HG02840 (cell line): ENCODE measurements around the gene PCGF2.
"Not testable (repeated sequence)": the region's sequence is repeated elsewhere in the genome, so short reads cannot be mapped to it uniquely, and the experiment has no call there.

Experiments used
- ATAC-seq: cut with Tn5 transposase; IDR thresholded peaks from one replicate; pipeline ENCODE4 v1.9.1; 2021; ENCODE audit warnings: mild to moderate bottlenecking, moderate library complexity, moderate number of reproducible peaks; ENCODE audit not compliant: unreplicated experiment, low FRiP score

The PCGF2 gene

GRCh38 chr17:38738007-38738662 lies 10.0 kb downstream of the PCGF2 start:
- ATAC-seq = no peak

DNA sequence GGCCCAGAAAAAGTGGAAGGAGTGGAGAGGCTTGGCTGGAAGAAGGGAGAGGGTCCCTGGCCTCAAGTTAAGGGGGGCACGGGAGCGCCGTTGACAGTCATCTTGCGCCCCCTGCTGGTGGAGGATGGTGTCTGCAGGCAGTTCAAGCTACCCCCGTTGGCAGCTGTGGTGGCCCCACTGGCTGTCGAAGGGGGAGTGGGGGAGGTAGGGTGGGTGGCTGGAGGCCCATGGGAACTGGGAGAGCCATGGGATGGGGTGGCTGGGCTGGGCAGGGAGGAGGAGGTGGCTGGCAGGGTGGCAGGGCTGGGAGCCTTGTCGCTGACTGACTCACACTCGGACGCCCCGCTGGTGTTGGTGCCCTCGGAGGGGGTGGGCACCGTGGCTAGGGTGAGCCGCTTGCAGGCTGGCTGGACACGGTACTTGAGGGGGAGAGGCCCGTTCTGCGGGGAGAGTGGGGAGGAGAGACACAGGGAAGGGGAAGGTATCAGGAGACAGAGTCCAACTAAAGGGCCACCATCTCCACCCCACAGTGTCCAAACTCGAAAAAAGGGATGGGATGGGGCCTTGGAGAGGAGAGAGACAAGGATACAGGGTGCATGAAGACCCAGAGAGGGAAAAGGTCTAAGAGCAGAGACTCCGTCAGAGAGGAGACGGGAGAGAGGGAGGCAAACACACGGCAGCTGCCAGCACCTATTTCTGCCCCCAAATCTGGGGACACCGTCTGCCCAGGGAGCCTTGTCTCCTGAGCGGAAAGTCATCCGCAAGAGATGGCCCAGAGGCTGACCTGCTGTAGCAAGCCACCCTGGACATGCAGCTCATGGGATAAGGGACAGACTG lies 12.8 kb downstream of the PCGF2 start:
- no peak for ATAC-seq

- ATAC-seq = no peak
Measured at GRCh38 chr17:38733982-38734973, 13.9 kb downstream of the PCGF2 start.

- ATAC-seq = no peak
Measured at GRCh38 chr17:38733282-38733981, 14.7 kb downstream of the PCGF2 start.

- no peak for ATAC-seq
Measured at GRCh38 chr17:38732376-38733281, 15.5 kb downstream of the PCGF2 start.

DNA sequence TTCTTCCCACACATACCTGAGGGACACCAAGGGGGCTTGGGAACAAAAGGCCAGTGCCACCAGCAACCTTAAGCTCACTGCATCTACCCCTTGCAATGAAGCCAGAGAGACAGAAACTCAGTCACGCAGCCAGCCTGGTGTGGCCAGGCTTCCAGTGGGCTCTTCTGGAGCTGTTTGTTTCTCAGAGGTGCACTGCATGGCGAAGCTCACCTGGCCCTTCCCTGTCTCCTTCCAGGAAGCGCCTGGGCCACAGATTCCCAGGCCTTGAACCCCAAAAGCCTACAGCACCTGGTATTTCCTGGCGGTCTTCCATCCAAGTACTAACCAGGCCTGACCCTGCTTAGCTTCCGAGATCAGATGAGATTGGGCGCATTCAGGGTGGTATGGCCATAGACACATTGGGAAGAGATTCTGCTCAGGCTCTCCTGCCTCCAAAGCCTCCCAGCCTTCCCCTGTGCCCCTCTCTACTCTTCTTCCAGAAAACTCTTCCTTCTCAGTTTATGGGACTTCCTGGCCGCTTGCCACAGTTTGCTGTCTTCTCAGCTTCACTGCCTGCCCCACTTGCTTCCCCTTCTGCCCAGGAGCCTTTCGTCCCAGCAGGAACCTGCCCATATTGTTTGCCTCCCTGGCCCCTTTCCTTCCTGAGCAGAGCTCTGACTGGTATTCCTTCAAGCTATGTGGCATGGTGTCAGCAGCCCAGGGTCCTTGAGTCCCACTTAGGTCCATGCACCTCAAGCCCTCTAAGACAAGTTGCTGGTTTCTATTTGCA lies 16.4 kb downstream of the PCGF2 start:
- no peak for ATAC-seq

GRCh38 chr17:38730526-38731379 lies 17.4 kb downstream of the PCGF2 start:
- no peak for ATAC-seq

DNA sequence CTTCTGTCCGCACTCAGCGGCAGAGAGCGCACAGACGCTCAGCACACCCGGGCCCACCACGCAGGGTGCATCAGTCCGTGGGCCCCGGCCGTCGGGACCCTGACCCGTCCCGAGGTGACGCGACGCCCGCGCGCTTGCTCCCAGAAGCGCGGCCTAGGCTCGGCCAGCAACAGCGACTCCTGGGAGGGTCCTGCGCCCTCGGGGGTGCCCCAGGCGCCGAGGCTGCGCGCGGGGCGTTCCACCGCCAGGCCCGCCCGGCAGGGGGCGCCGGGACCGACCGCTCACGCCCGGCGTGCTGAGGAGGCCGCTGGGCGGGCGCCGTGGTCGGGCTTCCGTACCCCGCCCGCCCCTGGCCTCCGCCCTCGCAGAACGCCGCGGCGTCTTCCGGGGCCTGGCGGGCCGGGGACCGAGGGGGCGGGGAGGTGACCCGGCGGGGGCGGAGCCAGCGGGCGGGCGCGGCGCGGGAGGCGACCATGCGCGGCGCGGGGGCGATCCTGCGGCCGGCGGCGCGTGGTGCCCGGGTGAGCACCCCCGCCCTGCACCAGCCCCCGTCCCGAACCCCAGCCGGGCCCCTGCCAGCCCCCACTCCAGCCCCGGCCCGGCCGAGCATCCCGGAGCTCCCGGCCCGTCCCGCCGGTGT lies 18.1 kb downstream of the PCGF2 start, which contains the start of gene CISD3:
CISD3 (plus strand) TSS at position 456 of the 640 bp plus-strand sequence; CDS start at position 474, 18 bp downstream.
- peak; percentile 70 for ATAC-seq

- ATAC-seq = no peak
Measured at GRCh38 chr17:38729368-38729885, 18.7 kb downstream of the PCGF2 start.

DNA sequence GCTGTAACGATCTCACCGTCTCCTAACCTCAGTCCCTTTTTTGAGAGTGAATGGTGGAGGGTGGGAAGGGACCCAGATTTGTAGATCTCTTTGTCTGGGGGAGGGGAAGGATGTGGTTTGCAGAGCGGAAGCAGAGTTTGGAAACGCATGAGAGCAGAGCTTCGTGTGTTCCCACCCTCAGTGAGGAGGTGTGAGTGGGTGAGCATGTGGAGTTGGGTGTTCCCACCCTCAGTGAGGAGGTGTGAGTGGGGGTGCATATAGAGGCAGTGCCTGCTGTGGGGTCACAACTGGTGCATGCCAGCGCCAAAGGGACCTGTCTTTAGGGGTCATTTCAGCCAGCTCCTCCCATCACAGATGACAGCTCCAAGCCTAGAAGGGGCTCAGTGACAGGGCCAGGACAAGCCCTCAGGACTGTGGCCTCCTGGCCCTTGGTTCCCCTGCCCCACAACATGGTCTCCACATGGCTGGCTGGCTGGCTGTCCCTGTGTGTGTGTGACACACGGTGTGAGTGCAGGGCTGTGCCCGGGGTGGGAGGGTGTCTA lies 19.8 kb downstream of the PCGF2 start:
- ATAC-seq = no peak

DNA sequence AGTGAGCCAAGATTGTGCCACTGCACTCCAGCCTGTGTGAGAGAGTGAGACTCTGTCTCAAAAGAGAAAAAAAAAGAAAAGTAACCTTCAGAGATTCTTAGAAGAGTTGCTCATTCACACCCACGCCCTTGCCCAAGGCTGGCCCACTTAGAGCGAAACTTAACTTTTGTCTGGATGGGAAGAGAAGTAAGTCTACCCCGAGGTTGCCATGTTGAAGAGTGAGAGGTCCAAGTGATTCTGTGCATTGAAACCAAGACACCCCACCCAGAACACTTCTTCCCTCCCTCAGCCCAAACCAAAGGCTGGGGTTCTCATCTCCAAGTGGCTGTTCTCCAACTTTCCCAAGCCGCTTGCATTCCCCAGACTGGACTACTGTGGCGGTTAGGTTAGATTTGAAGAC lies 20.4 kb downstream of the PCGF2 start:
- no peak for ATAC-seq

DNA sequence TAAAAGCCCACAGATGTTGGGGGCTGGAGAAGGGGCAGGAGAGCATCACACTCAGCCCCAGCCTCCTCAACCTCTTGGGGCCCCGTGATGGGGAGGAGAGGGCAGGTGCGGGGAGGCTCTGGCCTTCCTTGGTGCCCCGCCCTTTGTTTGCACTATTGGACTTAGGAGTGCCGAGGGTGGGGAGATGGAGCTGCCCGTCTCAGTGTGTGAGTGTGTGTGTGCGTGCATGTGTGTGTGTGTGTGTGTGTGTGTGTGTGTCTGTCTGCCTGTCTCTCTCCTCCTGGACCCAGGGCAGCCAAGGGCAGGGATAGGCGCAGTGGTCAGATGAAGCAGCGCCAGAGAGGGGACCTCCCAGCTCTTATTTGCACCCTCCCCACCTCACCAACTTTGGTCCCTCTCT lies 22.0 kb downstream of the PCGF2 start:
- ATAC-seq = not testable (repeated sequence)

DNA sequence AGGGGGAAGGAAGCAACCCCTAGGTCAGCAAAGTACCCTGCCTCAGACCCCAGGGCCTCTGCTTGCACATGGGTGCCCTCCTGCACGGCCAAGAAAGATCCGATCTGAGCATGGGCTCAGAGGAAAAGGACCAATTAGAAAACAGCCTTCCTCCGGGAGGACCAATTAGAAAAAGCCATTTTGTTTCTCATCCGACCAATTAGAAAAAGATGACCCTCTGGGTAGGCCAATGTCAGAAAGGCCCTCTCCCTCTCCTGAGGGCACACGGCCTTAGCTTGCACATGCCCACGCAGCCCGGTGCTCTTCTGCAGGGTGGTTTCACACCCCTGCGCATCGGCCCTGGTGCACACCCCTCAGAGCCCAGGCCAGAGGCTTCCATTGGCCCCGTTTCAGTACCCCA lies 23.1 kb downstream of the PCGF2 start:
- no peak for ATAC-seq

DNA sequence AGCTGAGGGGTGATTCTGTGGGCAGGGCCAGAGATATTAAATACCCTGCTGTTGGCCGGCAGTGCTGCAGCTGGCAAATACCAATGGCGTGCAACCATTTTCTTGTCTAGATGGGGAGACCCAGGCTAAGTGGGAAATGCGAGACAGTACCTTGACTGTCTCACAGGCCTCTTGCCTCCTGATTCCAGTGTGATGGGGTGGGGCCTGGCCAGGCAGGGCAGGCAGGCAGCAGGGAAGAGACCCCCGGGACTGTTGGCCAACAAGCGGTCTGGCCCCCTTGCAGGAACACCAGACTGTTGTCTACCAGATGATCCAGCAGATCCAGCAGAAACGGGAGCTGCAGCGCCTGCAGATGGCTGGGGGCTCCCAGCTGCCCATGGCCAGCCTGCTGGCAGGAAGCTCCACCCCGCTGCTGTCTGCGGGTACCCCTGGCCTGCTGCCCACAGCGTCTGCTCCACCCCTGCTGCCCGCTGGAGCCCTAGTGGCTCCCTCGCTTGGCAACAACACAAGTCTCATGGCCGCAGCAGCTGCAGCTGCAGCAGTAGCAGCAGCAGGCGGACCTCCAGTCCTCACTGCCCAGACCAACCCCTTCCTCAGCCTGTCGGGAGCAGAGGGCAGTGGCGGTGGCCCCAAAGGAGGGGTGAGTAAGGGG lies 23.7 kb downstream of the PCGF2 start:
- no peak for ATAC-seq

GRCh38 chr17:38721802-38722201 lies 26.3 kb downstream of the PCGF2 start:
- ATAC-seq = no peak

DNA sequence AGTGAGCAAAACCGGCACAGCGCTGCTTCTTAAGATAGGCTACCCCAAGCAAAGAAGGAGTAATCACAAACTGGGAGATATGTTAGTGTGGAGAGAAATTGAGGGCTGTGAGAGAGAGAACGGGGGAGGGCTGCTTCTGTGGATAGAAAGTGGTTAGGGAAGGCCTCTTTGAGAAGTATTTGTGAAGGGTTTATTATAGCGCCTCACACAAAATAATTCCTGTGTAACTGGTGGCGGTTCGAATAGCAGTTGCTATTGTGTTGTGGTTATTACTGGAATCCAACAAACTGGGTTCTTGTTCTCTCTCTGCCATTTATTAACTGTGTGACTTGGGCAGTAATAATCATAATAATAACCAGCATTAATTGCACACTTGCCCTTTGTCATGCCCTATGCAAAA lies 27.2 kb downstream of the PCGF2 start:
- ATAC-seq = no peak
